IMR-90 (cell line): ENCODE data around the gene IFI30. TPM values are rescaled to one million over a fixed set of nuclear protein-coding genes. Genes with fewer than 3 reads are reported as not detected.

Experiments used
- ATAC-seq: fragments of 200-7000 bp; cut with Tn5 transposase; 2 replicates; pipeline ENCODE4 v1.9.1; 2020; ENCODE audit warnings: low read depth, mild to moderate bottlenecking, moderate library complexity
- BruUV-seq: library from RNA; stranded (reverse); fragments of 400-500 nt; replicated peaks from 2 replicates; lab custom pipeline; 2021; lab: Mats Ljungman, UMichigan
- CTCF ChIA-PET: fragments of 300-600 bp; formaldehyde crosslinking; extraction: SDS; loops from one replicate; lab custom pipeline; 2021; ENCODE audit warnings: antibody characterized with exemption; lab: Yijun Ruan, JAX
- POLR2A ChIA-PET: fragments of 300-600 bp; sonication (Branson Sonifier 250); formaldehyde crosslinking; loops from one replicate; lab custom pipeline; 2022; ENCODE audit warnings: antibody characterized with exemption; ENCODE audit not compliant: unreplicated experiment; lab: Charles Lee
- DNase-seq: peaks from one replicate; pipeline ENCODE4 v3.0.0; 2013
- H2AFZ ChIP-seq: replicated peaks from 2 replicates; pipeline ENCODE3; 2013; ENCODE audit warnings: low read length, mild to moderate bottlenecking; ENCODE audit not compliant: poor library complexity
- H2AK5ac ChIP-seq: 2 replicates; pipeline ENCODE4 v1.6.1; 2013; ENCODE audit warnings: low read depth, low read length, inconsistent platforms
- H2AK9ac ChIP-seq: replicated peaks from 2 replicates; pipeline ENCODE3; 2013; ENCODE audit warnings: mild to moderate bottlenecking, low read depth, low read length, moderate library complexity; ENCODE audit not compliant: poor library complexity
- H2BK120ac ChIP-seq: 2 replicates; pipeline ENCODE4 v1.6.1; 2013; ENCODE audit warnings: low read depth, low read length, inconsistent platforms
- H2BK15ac ChIP-seq: 3 replicates; pipeline ENCODE4 v1.6.1; 2013; ENCODE audit warnings: low read depth, low read length, inconsistent platforms
- H2BK20ac ChIP-seq: 2 replicates; pipeline ENCODE4 v1.6.1; 2013; ENCODE audit warnings: low read depth, mild to moderate bottlenecking, inconsistent platforms, low read length, moderate library complexity
- H2BK5ac ChIP-seq: 2 replicates; pipeline ENCODE4 v1.6.1; 2013; ENCODE audit warnings: mild to moderate bottlenecking, low read depth, low read length, inconsistent platforms; ENCODE audit not compliant: poor library complexity, severe bottlenecking
- H3K14ac ChIP-seq: replicated peaks from 2 replicates; pipeline ENCODE4 v1.6.1; 2013; ENCODE audit warnings: low read depth, low read length, inconsistent platforms
- H3K18ac ChIP-seq: 2 replicates; pipeline ENCODE4 v1.6.1; 2013; ENCODE audit warnings: low read depth, low read length, control low read depth
- H3K23ac ChIP-seq: 2 replicates; pipeline ENCODE4 v1.6.1; 2013; ENCODE audit warnings: low read depth, low read length, inconsistent platforms
- H3K27ac ChIP-seq: 2 replicates; pipeline ENCODE4 v1.5.1; 2013; ENCODE audit warnings: mild to moderate bottlenecking, control low read depth, low read length; ENCODE audit not compliant: insufficient read depth
- H3K27me3 ChIP-seq: 2 replicates; pipeline ENCODE4 v1.6.1; 2013; ENCODE audit warnings: low read length; ENCODE audit not compliant: control insufficient read depth, insufficient read depth
- H3K36me3 ChIP-seq: 2 replicates; pipeline ENCODE4 v1.6.1; 2013; ENCODE audit warnings: low read length, mixed read lengths; ENCODE audit not compliant: control insufficient read depth, insufficient read depth
- H3K4ac ChIP-seq: 2 replicates; pipeline ENCODE4 v1.6.1; 2013; ENCODE audit warnings: low read depth, low read length, inconsistent platforms
- H3K4me1 ChIP-seq: 2 replicates; pipeline ENCODE4 v1.6.1; 2013; ENCODE audit warnings: low read length, mixed read lengths; ENCODE audit not compliant: control insufficient read depth, insufficient read depth
- H3K4me2 ChIP-seq: 2 replicates; pipeline ENCODE4 v1.6.1; 2013; ENCODE audit warnings: low read depth, mild to moderate bottlenecking, control low read depth, low read length, moderate library complexity
- H3K4me3 ChIP-seq: 2 replicates; pipeline ENCODE4 v1.5.1; 2013; ENCODE audit warnings: low read depth, mild to moderate bottlenecking, control low read depth, low read length, moderate library complexity; ENCODE audit not compliant: insufficient read depth
- H3K56ac ChIP-seq: 2 replicates; pipeline ENCODE4 v1.6.1; 2013; ENCODE audit warnings: low read length, inconsistent platforms; ENCODE audit not compliant: insufficient read depth; ENCODE audit errors: extremely low read depth
- H3K79me1 ChIP-seq, 2 experiments: 2 replicates each; pipeline ENCODE4 v1.6.1; 2013; ENCODE audit warnings: low read length in 2 of 2, inconsistent platforms in 1 of 2, low read depth in 1 of 2
- H3K9ac ChIP-seq: 2 replicates; pipeline ENCODE4 v1.6.1; 2013; ENCODE audit warnings: low read depth, low read length, control low read depth
- H3K9me1 ChIP-seq: 2 replicates; pipeline ENCODE4 v1.6.1; 2013; ENCODE audit warnings: low read length, inconsistent platforms; ENCODE audit not compliant: insufficient read depth
- H3K9me3 ChIP-seq: 2 replicates; pipeline ENCODE4 v1.6.1; 2013; ENCODE audit warnings: low read length; ENCODE audit not compliant: control insufficient read depth, insufficient read depth
- H4K20me1 ChIP-seq: 2 replicates; pipeline ENCODE4 v1.6.1; 2013; ENCODE audit warnings: low read length, inconsistent platforms; ENCODE audit not compliant: insufficient read depth
- H4K5ac ChIP-seq: 2 replicates; pipeline ENCODE4 v1.6.1; 2013; ENCODE audit warnings: mild to moderate bottlenecking, low read depth, low read length, control low read depth
- H4K8ac ChIP-seq, 2 experiments: 2 replicates each; pipeline ENCODE4 v1.6.1; 2013; ENCODE audit warnings: low read depth in 2 of 2, low read length in 2 of 2, control low read depth in 1 of 2, inconsistent platforms in 1 of 2
- H4K91ac ChIP-seq: 2 replicates; pipeline ENCODE4 v1.6.1; 2013; ENCODE audit warnings: low read depth, low read length, inconsistent platforms; ENCODE audit not compliant: insufficient read depth
- BHLHE40 ChIP-seq: fragments of 150-350 bp; IDR thresholded peaks from 2 replicates; pipeline ENCODE4 v1.6.1; 2016; ENCODE audit warnings: mild to moderate bottlenecking, low read depth, low read length
- CEBPB ChIP-seq: IDR thresholded peaks from 2 replicates; pipeline ENCODE4 v1.6.1; 2012; ENCODE audit warnings: low read depth, low read length, improper control_type of control experiment
- CHD1 ChIP-seq: IDR thresholded peaks from 2 replicates; pipeline ENCODE4 v1.6.1; 2012; ENCODE audit warnings: low read depth, low read length, improper control_type of control experiment
- CTCF ChIP-seq: conservative IDR thresholded peaks from 2 replicates; pipeline ENCODE4 v1.5.1; 2012; ENCODE audit warnings: mild to moderate bottlenecking, low read depth, low read length, improper control_type of control experiment
- MAZ ChIP-seq: IDR thresholded peaks from 2 replicates; pipeline ENCODE4 v1.6.1; 2012; ENCODE audit warnings: low read depth, mild to moderate bottlenecking, low read length, improper control_type of control experiment, moderate library complexity, borderline replicate concordance
- MXI1 ChIP-seq: IDR thresholded peaks from 2 replicates; pipeline ENCODE4 v1.6.1; 2012; ENCODE audit warnings: low read depth, mild to moderate bottlenecking, low read length, moderate library complexity, borderline replicate concordance
- RCOR1 ChIP-seq: IDR thresholded peaks from 2 replicates; pipeline ENCODE4 v1.6.1; 2012; ENCODE audit warnings: mild to moderate bottlenecking, low read length, improper control_type of control experiment; ENCODE audit not compliant: insufficient replicate concordance
- RFX5 ChIP-seq: IDR thresholded peaks from 2 replicates; pipeline ENCODE4 v1.8.0; 2012; ENCODE audit warnings: low read depth, mild to moderate bottlenecking, low read length, moderate library complexity
- SMC3 ChIP-seq: fragments of 150-350 bp; IDR thresholded peaks from 2 replicates; pipeline ENCODE4 v1.6.1; 2016; ENCODE audit warnings: low read depth, mild to moderate bottlenecking, antibody characterized with exemption, low read length, moderate library complexity
- WGBS, 2 experiments: methylation state at CpG; one replicate each; pipeline versions ENCODE4 v1.1.5 to v1.1.7; 2013; ENCODE audit warnings: missing lambda C conversion rate in 2 of 2; ENCODE audit not compliant: insufficient read length in 1 of 2; ENCODE audit errors: extremely low coverage in 2 of 2; 5-methylcytosine and 5-hydroxymethylcytosine counted together
- dilution Hi-C: fragments of 300-500 bp; cut with HindIII; formaldehyde crosslinking; loops from one replicate; pipeline ENCODE4 v1.14.3; 2018; ENCODE audit warnings: low sequenced_read_pairs; ENCODE audit not compliant: unreplicated experiment
- in situ Hi-C: fragments of 300-500 bp; cut with MboI; formaldehyde crosslinking; loops from 3 replicates; pipeline ENCODE4 v1.14.3; 2019; ENCODE audit warnings: low sequenced_read_pairs, inconsistent platforms, mixed read lengths
- intact Hi-C: fragments of 100-400 bp; cut with micrococcal nuclease; formaldehyde crosslinking; loops from 2 replicates; pipeline ENCODE4 v1.10.0; 2022
- polyA plus RNA-seq, 3 experiments: library from polyadenylated mRNA; depleted of rRNA; stranded (reverse); fragments of >200 nt; gene quantifications; 2 replicates each; pipeline ENCODE4 v1.2.3, GENCODE V29; 2012; ENCODE audit warnings: low replicate concordance in 1 of 3
- total RNA-seq: library from RNA; depleted of rRNA; stranded (reverse); fragments of >200 nt; gene quantifications from 2 replicates; pipeline ENCODE4 v1.2.3, GENCODE V29; 2012

IFI30 gene
- total and polyA plus RNA-seq, 2 of the 4 experiments (the other 2 are of a cell fraction): 2.3 TPM

GRCh38 chr19:18141031-18141430 lies 32.6 kb upstream of the IFI30 start:
- H2BK20ac ChIP-seq: no peak overlapping the region
- BruUV-seq: no TSS peak
- H2AFZ ChIP-seq: no peak overlapping the region
- H3K4ac ChIP-seq: no peak overlapping the region
- no peak overlapping the region for H4K91ac ChIP-seq
- no peak overlapping the region for H2AK5ac ChIP-seq
- H3K79me1 ChIP-seq: no peaks in the 10 kb centered on the region
- no peak overlapping the region for H3K4me3 ChIP-seq
- intact Hi-C loops (no loop called here), dilution Hi-C loops (no loop called here), in situ Hi-C loops (no loop called here)
- no peak overlapping the region for H3K18ac ChIP-seq
- H4K5ac ChIP-seq: no peak overlapping the region
- no peak for ATAC-seq
- no peak for TF ChIP-seq CHD1
- TF ChIP-seq CTCF: no peak
- no peak for TF ChIP-seq RFX5
- TF ChIP-seq SMC3: no peak
- TF ChIP-seq MAZ: no peak
- TF ChIP-seq MXI1: no peak
- TF ChIP-seq RCOR1: no peak
- no peak for TF ChIP-seq CEBPB
- no peak for TF ChIP-seq BHLHE40
- no peaks in the 10 kb centered on the region for H3K9me1 ChIP-seq
- H3K4me2 ChIP-seq: no peak overlapping the region
- no peak overlapping the region for H3K56ac ChIP-seq
- H2BK5ac ChIP-seq: no peak overlapping the region
- H2AK9ac ChIP-seq: no peak overlapping the region
- H3K27ac ChIP-seq: no peak overlapping the region
- no peaks in the 10 kb centered on the region for H3K9me3 ChIP-seq
- H3K36me3 ChIP-seq: peaks cover 47% of the 10 kb centered on the region
- no peaks in the 10 kb centered on the region for H3K27me3 ChIP-seq
- ChIA-PET POLR2A (no interaction called here), CTCF (no interaction called here)
- no peak for DNase-seq
- H3K23ac ChIP-seq: no peak overlapping the region
- no peak overlapping the region for H3K14ac ChIP-seq
- no peak overlapping the region for H2BK15ac ChIP-seq
- no peak overlapping the region for H2BK120ac ChIP-seq
- H4K8ac ChIP-seq: no peak overlapping the region
- H3K9ac ChIP-seq: no peak overlapping the region
- 93% methylated on average over 3 of the region's 6 CpGs; no CpG with 5 or more reads in 1 of the 2 experiments for WGBS, 2 experiments
- H4K20me1 ChIP-seq: no peaks in the 10 kb centered on the region
- no peaks in the 10 kb centered on the region for H3K4me1 ChIP-seq
